Subcutaneous abdominal adipose tissue (tissue), 5 donors: Measurements from ENCODE around the gene KCNMA1.
"Not testable (repeated sequence)": the region's sequence is repeated elsewhere in the genome, so short reads cannot be mapped to it uniquely, and the experiment has no call there.

Experiments used
- H3K27ac ChIP-seq: one replicate; pipeline ENCODE4 v1.7.0; 2013; ENCODE audit warnings: low read depth, mild to moderate bottlenecking, inconsistent platforms, low read length, moderate library complexity
- H3K27me3 ChIP-seq, 5 donors: one replicate each; pipeline ENCODE4 v1.7.0; 2013; ENCODE audit warnings: low read length in 5 of 5, inconsistent platforms in 1 of 5; ENCODE audit not compliant: control insufficient read depth in 5 of 5, insufficient read depth in 4 of 5
- H3K36me3 ChIP-seq, 5 donors: one replicate each; pipeline ENCODE4 v1.7.0; 2013; ENCODE audit warnings: low read length in 5 of 5; ENCODE audit not compliant: control insufficient read depth in 5 of 5, insufficient read depth in 5 of 5
- H3K4me1 ChIP-seq, 5 donors: one replicate each; pipeline ENCODE4 v1.7.0; 2013; ENCODE audit warnings: low read length in 5 of 5, mild to moderate bottlenecking in 3 of 5, moderate library complexity in 1 of 5; ENCODE audit not compliant: control insufficient read depth in 5 of 5, insufficient read depth in 5 of 5
- H3K4me3 ChIP-seq, 5 donors: one replicate each; pipeline ENCODE4 v1.7.0; 2013; ENCODE audit warnings: low read length in 5 of 5, low read depth in 1 of 5
- H3K9ac ChIP-seq, 5 donors: one replicate each; pipeline ENCODE4 v1.7.0; 2013; ENCODE audit warnings: low read length in 5 of 5, mild to moderate bottlenecking in 4 of 5, moderate library complexity in 3 of 5
- H3K9me3 ChIP-seq, 5 donors: one replicate each; pipeline ENCODE4 v1.7.0; 2013; ENCODE audit warnings: low read length in 5 of 5; ENCODE audit not compliant: control insufficient read depth in 5 of 5
- donor health status: healthy.
- donor health status: healthy.
- donor health status: healthy.
- donor health status: healthy.
- donor health status: healthy.

Gene KCNMA1

DNA sequence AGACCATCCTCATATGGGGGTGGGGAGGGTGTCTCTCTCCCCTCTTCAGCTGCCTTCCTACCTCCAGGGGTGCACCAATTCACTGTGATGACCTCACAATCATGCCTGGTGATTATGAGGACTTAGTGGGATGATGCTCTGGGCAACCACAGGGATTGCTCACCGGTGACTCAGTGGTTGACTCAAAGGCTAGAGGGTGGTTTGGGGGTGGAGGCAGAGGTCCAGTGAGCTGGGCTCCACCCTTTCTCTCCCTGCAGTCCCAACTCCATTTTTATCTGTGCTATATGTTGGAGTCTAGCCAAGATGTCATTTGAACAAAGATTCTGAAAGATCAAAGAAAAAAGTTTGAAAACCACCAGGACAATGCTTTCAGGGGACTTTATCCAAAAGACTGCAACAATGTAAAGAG lies 286.9 kb downstream of the KCNMA1 start:
- Histone ChIP-seq H3K9ac (no peak overlapping the region), H3K27ac (no peak overlapping the region), H3K36me3 (no peaks in the 10 kb centered on the region), H3K4me1 (peaks cover 0 to 4% (median 0%) of the 10 kb centered on the region in 5 donors), H3K27me3 (no peaks in the 10 kb centered on the region), H3K9me3 (peaks cover 0 to 3% (median 0%) of the 10 kb centered on the region in 5 donors), H3K4me3 (no peak overlapping the region)

DNA sequence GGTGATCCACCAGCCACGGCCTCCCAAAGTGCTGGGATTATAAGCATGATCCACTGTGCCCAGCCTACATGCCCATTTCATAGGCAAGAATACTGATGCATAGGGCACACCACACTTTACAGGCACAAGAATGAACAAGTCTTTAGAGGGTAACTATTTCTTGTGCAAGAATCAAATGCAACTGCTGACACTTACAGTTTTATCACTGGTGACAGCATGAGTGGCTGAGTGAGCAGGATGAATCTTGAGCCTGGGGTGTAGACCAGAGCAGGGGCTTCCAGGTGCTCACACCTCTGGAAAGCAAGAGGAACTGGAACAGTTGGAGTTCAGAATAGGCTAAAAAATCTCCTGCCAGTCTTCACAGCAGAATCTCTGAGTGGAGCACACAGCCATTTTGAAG lies 287.5 kb downstream of the KCNMA1 start:
- H3K27ac ChIP-seq: no peak overlapping the region

DNA sequence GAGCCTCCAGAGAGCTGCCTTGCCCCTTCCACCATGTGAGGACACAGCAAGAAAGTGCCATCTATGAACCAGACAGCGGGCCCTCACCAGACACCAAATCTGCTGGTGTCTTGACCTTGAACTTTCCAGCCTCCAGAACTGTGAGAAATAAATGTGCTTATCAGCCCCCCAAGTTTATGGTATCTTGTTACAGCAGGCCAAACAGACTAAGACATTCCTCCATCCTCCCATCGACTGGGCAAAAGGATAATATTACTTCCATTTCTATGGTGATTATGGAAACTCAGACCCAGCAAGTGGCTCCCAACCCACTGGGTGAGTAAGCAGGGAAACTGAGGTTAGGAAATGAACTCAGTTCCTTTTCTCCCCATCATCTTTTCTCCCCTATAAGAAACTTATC lies 288.4 kb downstream of the KCNMA1 start:
- H3K9ac ChIP-seq: no peak overlapping the region
- no peak overlapping the region for H3K27ac ChIP-seq
- H3K27me3 ChIP-seq: no peaks in the 10 kb centered on the region
- no peaks in the 10 kb centered on the region for H3K36me3 ChIP-seq
- H3K9me3 ChIP-seq: no peaks in the 10 kb centered on the region
- peaks cover 0 to 4% (median 0%) of the 10 kb centered on the region in 5 donors for H3K4me1 ChIP-seq
- no peak overlapping the region for H3K4me3 ChIP-seq

More for the DNA sequence above, 287.5 kb downstream of the KCNMA1 start:
- H3K36me3 ChIP-seq: no peaks in the 10 kb centered on the region
- no peak overlapping the region for H3K9ac ChIP-seq
- H3K9me3 ChIP-seq: no peaks in the 10 kb centered on the region
- no peak overlapping the region for H3K4me3 ChIP-seq
- H3K27me3 ChIP-seq: no peaks in the 10 kb centered on the region
- H3K4me1 ChIP-seq: peaks cover 0 to 4% (median 0%) of the 10 kb centered on the region in 5 donors

DNA sequence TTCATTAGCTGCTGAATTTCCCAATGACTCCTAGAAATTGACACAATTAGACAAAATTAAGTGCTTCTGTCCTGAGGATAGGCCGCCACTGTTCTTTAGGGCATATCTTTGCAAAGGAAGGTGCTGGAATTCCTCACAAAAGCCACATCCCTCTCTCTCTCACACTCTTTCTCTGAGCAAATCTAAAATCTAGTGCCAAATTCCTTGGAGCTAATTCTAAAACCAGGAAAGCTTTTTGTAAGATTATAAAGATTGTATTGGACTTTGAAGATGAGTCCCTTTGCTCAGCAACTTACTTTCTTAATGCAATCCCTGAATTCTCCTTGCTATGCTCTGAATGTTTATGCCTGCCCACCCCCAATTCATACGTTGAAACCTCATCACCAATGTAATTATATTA lies 288.9 kb downstream of the KCNMA1 start:
- Histone ChIP-seq H3K4me3 (no peak overlapping the region), H3K9ac (no peak overlapping the region), H3K9me3 (no peaks in the 10 kb centered on the region), H3K27me3 (no peaks in the 10 kb centered on the region), H3K27ac (no peak overlapping the region), H3K36me3 (no peaks in the 10 kb centered on the region), H3K4me1 (peaks cover 0 to 4% (median 0%) of the 10 kb centered on the region in 5 donors)

DNA sequence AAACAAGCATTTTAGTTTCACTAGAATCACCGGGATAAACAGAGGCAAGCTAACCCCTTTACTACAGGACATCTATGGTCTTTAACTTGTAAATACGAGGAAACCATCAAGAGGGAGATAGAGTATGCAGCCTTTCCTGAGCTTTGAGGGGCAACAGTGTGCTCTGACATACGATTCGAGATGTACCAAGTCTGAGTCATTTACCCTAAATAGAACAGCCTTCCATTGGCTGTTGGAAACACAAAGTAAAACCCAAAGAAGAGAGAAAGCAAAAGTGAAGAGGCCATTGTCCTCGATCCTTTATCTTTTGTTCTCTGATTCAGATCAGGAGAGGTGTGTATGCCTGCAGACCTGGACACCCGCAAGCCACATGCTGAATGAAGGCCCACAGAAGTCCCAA lies 289.5 kb downstream of the KCNMA1 start:
- no peak overlapping the region for H3K27ac ChIP-seq
- no peak overlapping the region for H3K4me3 ChIP-seq
- H3K27me3 ChIP-seq: no peaks in the 10 kb centered on the region
- H3K36me3 ChIP-seq: no peaks in the 10 kb centered on the region
- no peaks in the 10 kb centered on the region for H3K9me3 ChIP-seq
- H3K4me1 ChIP-seq: peaks cover 0 to 4% (median 0%) of the 10 kb centered on the region in 5 donors
- H3K9ac ChIP-seq: no peak overlapping the region

DNA sequence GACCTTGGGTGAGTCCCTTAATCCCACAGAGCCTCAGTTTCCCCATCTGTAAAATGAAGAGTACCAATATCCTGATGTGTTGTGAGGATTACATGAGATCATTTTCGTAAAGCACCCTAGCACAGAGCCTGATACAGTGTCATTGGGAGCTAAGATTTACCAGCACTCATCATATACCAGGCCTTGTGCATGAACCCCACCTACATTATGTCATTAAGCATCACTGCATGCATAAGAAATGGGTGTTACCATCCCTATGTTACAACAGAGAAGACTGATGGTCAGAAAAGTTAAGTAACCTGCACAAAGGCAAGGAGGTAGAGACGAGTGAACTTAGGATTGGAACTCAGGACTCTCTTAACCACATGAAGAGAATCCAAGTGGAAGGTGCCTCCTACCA lies 290.6 kb downstream of the KCNMA1 start:
- Histone ChIP-seq H3K4me1 (peaks cover 0 to 4% (median 0%) of the 10 kb centered on the region in 5 donors), H3K9me3 (no peaks in the 10 kb centered on the region), H3K9ac (no peak overlapping the region), H3K27ac (no peak overlapping the region), H3K4me3 (no peak overlapping the region), H3K36me3 (no peaks in the 10 kb centered on the region), H3K27me3 (no peaks in the 10 kb centered on the region)

DNA sequence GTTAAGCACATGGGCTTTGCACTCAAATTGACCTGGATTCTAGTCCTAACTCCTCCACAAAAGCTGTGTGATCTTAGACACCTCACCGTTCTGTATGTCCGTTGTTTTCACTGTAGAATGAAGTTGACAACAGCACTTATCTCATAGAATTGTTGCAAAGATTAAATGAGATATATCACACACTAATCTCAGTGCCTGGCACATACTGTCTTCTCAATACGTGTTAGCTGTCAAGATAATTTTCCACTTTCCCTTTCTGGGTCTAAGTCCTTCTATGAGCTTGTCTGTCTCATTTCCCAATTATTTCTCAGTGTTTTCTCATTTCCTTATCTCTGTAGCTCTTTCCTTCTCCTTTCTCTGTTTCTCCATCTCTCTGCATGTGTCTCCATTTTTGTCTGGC lies 296.6 kb downstream of the KCNMA1 start:
- Histone ChIP-seq H3K27ac (no peak overlapping the region), H3K9ac (no peak overlapping the region), H3K9me3 (peaks cover 4 to 9% (median 8%) of the 10 kb centered on the region in 5 donors), H3K36me3 (no peaks in the 10 kb centered on the region), H3K27me3 (no peaks in the 10 kb centered on the region), H3K4me1 (no peaks in the 10 kb centered on the region), H3K4me3 (no peak overlapping the region)

DNA sequence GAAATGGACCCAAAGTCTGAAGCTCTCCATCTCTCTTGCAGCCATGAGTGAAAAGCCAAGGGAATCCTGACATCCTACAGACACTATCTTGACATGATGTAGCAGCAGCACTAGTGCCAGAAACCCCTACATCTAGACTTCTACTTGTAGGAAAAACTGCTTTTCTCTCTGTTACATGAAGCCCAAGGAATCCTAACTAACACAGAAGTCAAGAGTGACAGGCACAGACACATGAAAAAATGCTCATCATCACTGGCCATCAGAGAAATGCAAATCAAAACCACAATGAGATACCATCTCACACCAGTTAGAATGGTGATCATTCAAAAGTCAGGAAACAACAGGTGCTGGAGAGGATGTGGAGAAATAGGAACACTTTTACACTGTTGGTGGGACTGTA lies 297.7 kb downstream of the KCNMA1 start:
- not testable (repeated sequence) for H3K27me3 ChIP-seq, H3K36me3 ChIP-seq, H3K9me3 ChIP-seq, H3K4me1 ChIP-seq, H3K9ac ChIP-seq, H3K4me3 ChIP-seq, H3K27ac ChIP-seq

DNA sequence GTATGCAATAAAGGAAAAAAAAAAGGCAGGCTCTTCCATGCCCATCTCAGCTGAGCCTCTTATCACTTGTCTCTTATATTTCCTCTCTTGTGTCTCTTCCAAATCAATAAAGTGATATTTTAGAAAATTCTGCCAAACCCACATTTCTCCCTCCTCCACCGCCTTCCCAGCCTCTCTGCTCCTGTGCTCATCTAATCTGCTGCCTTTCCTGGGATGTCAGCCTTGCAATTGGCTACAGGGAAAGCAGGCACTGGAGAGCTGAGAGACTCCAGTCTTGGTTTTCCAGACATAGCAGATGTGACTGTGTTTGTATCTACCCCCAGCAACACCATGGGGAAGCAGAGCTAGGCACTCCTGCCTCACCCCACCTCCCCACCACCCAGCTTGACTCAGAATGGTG lies 298.4 kb downstream of the KCNMA1 start:
- H3K27ac ChIP-seq: no peak overlapping the region
- no peaks in the 10 kb centered on the region for H3K36me3 ChIP-seq
- H3K9me3 ChIP-seq: peaks cover 4 to 9% (median 8%) of the 10 kb centered on the region in 5 donors
- H3K4me1 ChIP-seq: no peaks in the 10 kb centered on the region
- H3K4me3 ChIP-seq: no peak overlapping the region
- H3K27me3 ChIP-seq: no peaks in the 10 kb centered on the region
- no peak overlapping the region for H3K9ac ChIP-seq

DNA sequence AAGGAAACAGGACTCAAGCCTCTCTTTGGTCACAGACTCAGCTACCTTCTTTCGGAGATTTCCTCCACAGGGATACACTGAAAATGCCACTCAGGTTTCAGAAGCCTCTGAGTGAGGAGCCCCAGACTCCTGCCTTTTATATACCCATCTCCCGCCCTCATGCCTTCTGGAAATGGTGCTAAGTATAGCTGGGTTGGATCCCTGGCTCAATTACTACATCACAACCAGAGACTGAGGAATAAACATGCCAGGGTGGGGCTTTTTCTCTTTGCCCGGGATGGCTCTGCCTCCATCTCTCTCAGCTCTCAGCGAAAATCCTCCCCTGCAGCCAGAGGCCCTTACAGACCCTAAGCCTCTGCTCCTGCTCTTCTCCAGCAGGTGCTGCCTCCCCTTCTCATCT lies 299.5 kb downstream of the KCNMA1 start:
- Histone ChIP-seq H3K9me3 (peaks cover 4 to 9% (median 8%) of the 10 kb centered on the region in 5 donors), H3K27me3 (no peaks in the 10 kb centered on the region), H3K9ac (no peak overlapping the region), H3K4me3 (no peak overlapping the region), H3K27ac (no peak overlapping the region), H3K4me1 (no peaks in the 10 kb centered on the region), H3K36me3 (no peaks in the 10 kb centered on the region)

DNA sequence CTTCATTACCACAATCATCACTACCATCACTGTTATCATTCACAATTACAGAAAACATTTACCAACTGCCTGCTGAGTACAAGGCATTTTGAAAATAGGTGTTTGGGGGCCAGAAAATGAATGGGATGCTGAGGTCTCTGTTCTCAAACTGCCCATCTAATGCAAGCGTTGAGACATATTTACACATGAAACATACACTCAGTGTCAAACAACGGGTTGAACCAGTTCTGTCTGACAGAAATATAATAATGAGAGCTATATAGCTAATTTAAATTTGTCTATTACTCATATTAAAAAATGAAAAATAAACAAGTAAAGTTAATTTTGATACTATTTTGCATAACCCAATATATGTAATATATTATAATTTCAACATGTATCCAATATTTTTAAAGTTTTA lies 303.1 kb downstream of the KCNMA1 start:
- H3K27ac ChIP-seq: no peak overlapping the region
- H3K27me3 ChIP-seq: no peaks in the 10 kb centered on the region
- H3K9ac ChIP-seq: no peak overlapping the region
- H3K4me3 ChIP-seq: no peak overlapping the region
- H3K4me1 ChIP-seq: no peaks in the 10 kb centered on the region
- no peaks in the 10 kb centered on the region for H3K36me3 ChIP-seq
- peaks cover 4 to 5% (median 4%) of the 10 kb centered on the region in 5 donors for H3K9me3 ChIP-seq
